Calu3 (cell line): Measurements from ENCODE around the gene TPCN2. TPM values are rescaled to one million over a fixed set of nuclear protein-coding genes. Genes with fewer than 3 reads are reported as not detected.

Source experiments
- BruUV-seq: library from RNA; stranded (reverse); fragments of 400-500 nt; replicated peaks from 2 replicates; lab custom pipeline; 2021; lab: Mats Ljungman, UMichigan
- CTCF ChIA-PET: fragments of 300-600 bp; sonication (Branson Sonifier 250); formaldehyde crosslinking; loops from one replicate; lab custom pipeline; 2022; ENCODE audit warnings: antibody characterized with exemption; lab: Charles Lee
- DNase-seq: peaks from one replicate; pipeline ENCODE4 v3.0.0; 2022
- H3K27ac Mint-ChIP-seq: one replicate; pipeline ENCODE4 v1.8.0; 2022; ENCODE audit warnings: mixed read lengths; ENCODE audit not compliant: unreplicated experiment
- H3K27me3 Mint-ChIP-seq: one replicate; pipeline ENCODE4 v1.8.0; 2022; ENCODE audit warnings: mixed read lengths; ENCODE audit not compliant: unreplicated experiment
- H3K36me3 Mint-ChIP-seq: one replicate; pipeline ENCODE4 v1.8.0; 2022; ENCODE audit warnings: mild to moderate bottlenecking, moderate library complexity, mixed read lengths; ENCODE audit not compliant: insufficient read depth, unreplicated experiment
- H3K4me1 Mint-ChIP-seq: one replicate; pipeline ENCODE4 v1.8.0; 2022; ENCODE audit warnings: mild to moderate bottlenecking, low read depth, mixed read lengths; ENCODE audit not compliant: unreplicated experiment
- H3K4me3 Mint-ChIP-seq: one replicate; pipeline ENCODE4 v1.8.0; 2022; ENCODE audit warnings: mild to moderate bottlenecking, low read depth, moderate library complexity, mixed read lengths; ENCODE audit not compliant: unreplicated experiment
- H3K9me3 Mint-ChIP-seq: one replicate; pipeline ENCODE4 v1.8.0; 2022; ENCODE audit warnings: low read depth, mixed read lengths; ENCODE audit not compliant: unreplicated experiment
- CTCF ChIP-seq: fragments of 200-600 bp; IDR thresholded peaks from one replicate; pipeline ENCODE4 v1.8.0; 2022; ENCODE audit warnings: antibody characterized with exemption; ENCODE audit not compliant: unreplicated experiment
- intact Hi-C: fragments of 100-400 bp; cut with micrococcal nuclease; formaldehyde crosslinking; loops from one replicate; pipeline ENCODE4 v1.10.0; 2022; ENCODE audit not compliant: unreplicated experiment
- total RNA-seq: library from RNA; stranded (reverse); gene quantifications from 2 replicates; pipeline ENCODE4 v1.2.3, GENCODE V29; 2022

The TPCN2 gene
- total RNA-seq, 1 experiment from 2014 or later, result 21.9 TPM

DNA sequence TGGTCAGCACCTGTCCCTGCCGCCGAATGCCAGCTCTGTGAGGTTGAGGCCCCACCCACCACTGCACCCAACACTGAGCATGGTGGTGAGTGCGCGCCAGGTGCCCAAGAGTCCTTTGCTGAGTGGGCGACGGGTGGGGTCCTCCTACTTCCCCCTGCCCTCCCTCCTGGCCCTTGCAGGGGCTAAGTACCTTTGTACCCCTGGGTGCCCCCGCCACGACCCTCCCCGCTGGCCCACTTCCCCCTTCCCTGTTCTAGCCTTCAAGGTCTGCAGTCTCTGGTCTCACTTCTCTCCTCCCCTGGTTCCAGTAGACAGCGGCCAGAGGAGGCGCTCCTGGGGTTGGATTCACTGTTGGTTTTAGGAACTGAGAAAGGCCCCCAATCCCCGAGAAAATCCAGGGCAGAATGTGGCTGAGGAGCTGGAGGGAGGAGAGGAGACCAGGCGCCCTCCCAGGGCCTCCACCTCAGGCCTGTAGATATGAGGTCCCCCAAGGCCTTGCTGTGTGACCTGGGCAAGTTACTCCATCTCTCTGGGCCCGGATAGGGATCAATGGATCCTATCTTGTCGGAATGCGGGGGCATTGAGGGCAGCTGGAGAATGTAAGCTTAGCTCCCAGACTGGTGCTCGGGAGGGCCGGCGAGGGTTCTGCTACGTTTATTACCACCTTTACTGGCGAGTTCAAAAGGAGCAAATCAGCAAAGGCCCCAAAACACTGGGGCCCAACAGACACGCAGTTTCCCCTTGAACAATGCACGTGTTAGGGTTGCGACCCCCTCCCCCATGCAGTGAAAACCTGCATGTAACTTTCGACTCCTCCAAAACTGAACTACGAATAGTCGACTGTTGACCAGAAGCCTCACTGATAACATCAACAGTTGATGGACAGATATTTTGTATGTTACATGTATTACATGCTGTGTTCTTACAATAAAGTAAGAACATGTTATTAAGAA lies 75.1 kb downstream of the TPCN2 start:
- peak; percentile 53 for DNase-seq
- Mint-ChIP-seq H3K4me1 (peaks cover 20% of the 10 kb centered on the region), H3K27me3 (no peaks in the 10 kb centered on the region), H3K36me3 (peaks cover 16% of the 10 kb centered on the region), H3K4me3 (peak overlapping the region; percentile 53), H3K9me3 (peaks cover under 1% of the 10 kb centered on the region), H3K27ac (peak overlapping the region; percentile 93)
- TSS peak; percentile 88 for BruUV-seq
- intact Hi-C loops, result loop anchor here (1.0 kb wide), 1 partner anchor 173 kb away; no protein-coding TSS in a partner anchor
- no peak for TF ChIP-seq CTCF
- CTCF ChIA-PET, result interaction anchor here (0.8 to 1.6 kb wide), 6 partner anchors 8 to 175 kb away, joined by 4 to 17 read pairs (median 6); no protein-coding TSS in a partner anchor

- no peak for TF ChIP-seq CTCF
- Mint-ChIP-seq H3K9me3 (peaks cover 4% of the 10 kb centered on the region), H3K4me1 (peaks cover 29% of the 10 kb centered on the region), H3K27ac (no peak overlapping the region), H3K27me3 (no peaks in the 10 kb centered on the region), H3K4me3 (no peak overlapping the region), H3K36me3 (peaks cover 13% of the 10 kb centered on the region)
- intact Hi-C loops, result no loop called here
- CTCF ChIA-PET, result no interaction called here
- DNase-seq, result no peak
- BruUV-seq, result no TSS peak
Measured at GRCh38 chr11:69125861-69126260, 77.1 kb downstream of the TPCN2 start.

DNA sequence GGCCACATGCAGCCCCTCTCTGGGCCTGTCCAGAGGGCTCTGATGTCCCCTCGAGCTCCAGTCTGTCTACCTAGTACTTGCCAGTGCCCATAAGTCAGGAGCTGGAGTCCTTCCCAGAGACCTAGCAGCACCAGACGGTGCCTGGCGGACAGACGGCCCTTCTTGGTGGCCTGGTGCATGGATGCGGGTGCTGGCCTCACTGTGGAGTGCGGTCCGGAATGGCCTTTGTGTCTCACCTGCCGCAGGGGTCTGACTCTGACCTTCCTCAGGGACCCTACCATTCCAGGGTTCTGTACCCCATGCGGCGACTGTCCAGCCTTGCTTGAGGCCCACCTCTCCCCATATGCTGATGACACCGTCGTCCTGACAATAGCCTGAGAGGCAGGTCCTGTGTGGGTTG lies 77.6 kb downstream of the TPCN2 start:
- no peak for TF ChIP-seq CTCF
- intact Hi-C loops, result no loop called here
- H3K4me3 Mint-ChIP-seq, result no peak overlapping the region
- peaks cover 4% of the 10 kb centered on the region for H3K9me3 Mint-ChIP-seq
- H3K27ac Mint-ChIP-seq, result no peak overlapping the region
- no TSS peak for BruUV-seq
- CTCF ChIA-PET, result no interaction called here
- DNase-seq, result no peak
- H3K4me1 Mint-ChIP-seq, result peaks cover 25% of the 10 kb centered on the region
- H3K36me3 Mint-ChIP-seq, result peaks cover 13% of the 10 kb centered on the region
- H3K27me3 Mint-ChIP-seq, result no peaks in the 10 kb centered on the region

DNA sequence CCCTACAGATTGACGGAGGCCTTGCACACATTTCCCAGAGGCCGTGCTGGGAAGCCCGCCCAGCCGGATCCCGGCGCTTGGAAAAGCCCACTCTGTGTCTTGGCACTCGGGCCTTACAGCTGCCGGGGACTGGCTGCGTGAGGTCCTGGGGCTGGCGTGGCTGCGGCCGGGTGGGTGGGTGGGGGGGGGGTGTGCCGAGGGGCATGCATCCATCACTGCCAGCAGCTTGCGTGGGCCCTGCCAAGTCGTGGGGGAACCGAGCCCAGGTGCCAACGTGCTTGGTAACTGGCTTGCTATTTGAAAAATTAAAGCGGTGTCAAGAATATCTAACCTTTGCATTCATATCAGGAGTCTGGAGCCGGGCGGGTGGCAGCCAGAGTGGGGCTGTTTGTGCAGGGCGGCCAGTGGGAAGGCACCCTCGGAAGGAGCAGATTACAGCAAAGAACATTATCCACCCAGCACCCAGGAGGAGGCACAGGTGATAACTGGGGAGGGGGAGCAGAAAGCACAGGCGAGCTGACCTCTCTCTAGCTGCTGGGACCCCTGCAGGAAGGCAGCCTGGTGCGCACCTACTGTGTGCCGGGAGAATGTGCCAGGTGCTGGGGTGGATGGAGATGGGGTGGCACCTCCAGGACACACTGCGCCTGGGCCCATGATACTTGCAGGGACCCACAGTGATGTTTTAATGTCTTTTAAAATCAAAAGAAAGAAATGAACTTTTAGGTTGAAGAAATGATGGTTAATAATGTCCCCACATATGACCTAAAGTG lies 78.5 kb downstream of the TPCN2 start:
- no peaks in the 10 kb centered on the region for H3K27me3 Mint-ChIP-seq
- no peak for DNase-seq
- H3K4me1 Mint-ChIP-seq, result peaks cover 16% of the 10 kb centered on the region
- H3K27ac Mint-ChIP-seq, result no peak overlapping the region
- no peak overlapping the region for H3K4me3 Mint-ChIP-seq
- BruUV-seq, result no TSS peak
- CTCF ChIA-PET, result interaction anchor here (0.6 kb wide), 1 partner anchor 23 kb away, joined by 5 read pairs; no protein-coding TSS in a partner anchor
- H3K9me3 Mint-ChIP-seq, result peaks cover 4% of the 10 kb centered on the region
- H3K36me3 Mint-ChIP-seq, result peaks cover 13% of the 10 kb centered on the region
- no peak for TF ChIP-seq CTCF
- intact Hi-C loops, result no loop called here
